HG02588 (cell line): ENCODE results near the gene VPS37C.
"Not testable (repeated sequence)": the region's sequence is repeated elsewhere in the genome, so short reads cannot be mapped to it uniquely, and the experiment has no call there.

Experiments
- ATAC-seq: cut with Tn5 transposase; IDR thresholded peaks from one replicate; pipeline ENCODE4 v1.9.1; 2021; ENCODE audit warnings: mild to moderate bottlenecking, moderate library complexity; ENCODE audit not compliant: unreplicated experiment

VPS37C gene

GRCh38 chr11:61176446-61176845 lies 15.2 kb upstream of the VPS37C start:
- no peak for ATAC-seq

- no peak for ATAC-seq
These were observed 13.7 kb upstream of the VPS37C start for GRCh38 chr11:61174949-61175348.

GRCh38 chr11:61174273-61174672 lies 13.0 kb upstream of the VPS37C start:
- no peak for ATAC-seq

GRCh38 chr11:61173456-61173855 lies 12.2 kb upstream of the VPS37C start:
- ATAC-seq, result no peak

- no peak for ATAC-seq
These were observed 11.7 kb upstream of the VPS37C start for GRCh38 chr11:61172888-61173287.

- no peak for ATAC-seq
These were observed 11.1 kb upstream of the VPS37C start for GRCh38 chr11:61172356-61172755.

GRCh38 chr11:61171907-61172306 lies 10.7 kb upstream of the VPS37C start:
- no peak for ATAC-seq

GRCh38 chr11:61170566-61170965 lies 9.3 kb upstream of the VPS37C start:
- no peak for ATAC-seq

- no peak for ATAC-seq
These were observed 7.6 kb upstream of the VPS37C start for GRCh38 chr11:61168800-61169199.

GRCh38 chr11:61168042-61168688 lies 6.9 kb upstream of the VPS37C start:
- ATAC-seq, result no peak

GRCh38 chr11:61166331-61166730 lies 5.1 kb upstream of the VPS37C start:
- ATAC-seq, result not testable (repeated sequence)

- ATAC-seq, result not testable (repeated sequence)
These were observed 4.6 kb upstream of the VPS37C start for GRCh38 chr11:61165785-61166184.

GRCh38 chr11:61164606-61165424 lies 3.6 kb upstream of the VPS37C start:
- ATAC-seq, result no peak

GRCh38 chr11:61163714-61164605 lies 2.7 kb upstream of the VPS37C start:
- ATAC-seq, result no peak

- no peak for ATAC-seq
These were observed 1.8 kb upstream of the VPS37C start for GRCh38 chr11:61163021-61163420.

- ATAC-seq, result no peak
These were observed 1.1 kb upstream of the VPS37C start for GRCh38 chr11:61162092-61162941.

- ATAC-seq, result no peak
These were observed 588 bp downstream of the VPS37C start for GRCh38 chr11:61160487-61161189.

GRCh38 chr11:61158691-61159381 lies 2.4 kb downstream of the VPS37C start:
- no peak for ATAC-seq

GRCh38 chr11:61157743-61158142 lies 3.5 kb downstream of the VPS37C start:
- no peak for ATAC-seq
